ENCODE results near the gene SMAD9. TPM values are rescaled to one million over a fixed set of nuclear protein-coding genes. Genes with fewer than 3 reads are reported as not detected.

Gene SMAD9
- total and polyA plus RNA-seq, 10 donors = 0.67 to 2.9 (median 1.4) TPM

DNA sequence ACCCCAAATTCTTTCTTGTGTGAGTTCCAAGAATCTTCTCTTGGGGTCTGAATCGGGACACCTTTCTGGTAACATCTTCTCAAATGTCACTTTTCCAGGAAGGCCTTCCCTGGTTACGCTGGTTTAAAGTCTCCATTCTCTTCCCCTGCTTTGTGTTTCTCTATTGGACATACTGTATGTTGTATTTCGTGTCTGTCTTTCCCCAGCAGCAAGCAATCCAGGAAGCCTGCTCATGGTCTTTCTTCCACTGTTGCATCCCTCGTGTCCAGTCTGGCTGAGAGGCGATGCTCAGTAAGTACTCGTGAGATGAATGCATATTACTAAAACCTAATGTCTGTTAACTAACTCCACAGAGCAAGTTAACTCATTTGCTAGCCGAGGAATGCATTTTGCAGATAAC is 57.3 kb downstream of the SMAD9 start:
- Histone ChIP-seq H3K4me1 (peaks cover 0 to 9% (median 0%) of the 10 kb centered on the region in 6 donors), H3K4me3 (no peak overlapping the region), H3K9me3 (no peaks in the 10 kb centered on the region), H3K36me3 (no peaks in the 10 kb centered on the region), H3K27ac (peak overlapping the region in 2 of 8 donors; percentile 2 to 28), H3K27me3 (replicated peaks in 1 of 7) (peaks cover 0 to 8% (median 0%) of the 10 kb centered on the region in 7 donors)
- intact Hi-C loops (cut with DNase I; ENCODE audit: low total_unique reads) = no loop called here
- WGBS, 5 donors = 74 to 90% (median 79%) methylated on average over 7 of the region's 7 CpGs
- no peak for DNase-seq
- no peak for TF ChIP-seq POLR2A (IDR thresholded peaks at IDR 0.05)
- TF ChIP-seq, protein P1, sequence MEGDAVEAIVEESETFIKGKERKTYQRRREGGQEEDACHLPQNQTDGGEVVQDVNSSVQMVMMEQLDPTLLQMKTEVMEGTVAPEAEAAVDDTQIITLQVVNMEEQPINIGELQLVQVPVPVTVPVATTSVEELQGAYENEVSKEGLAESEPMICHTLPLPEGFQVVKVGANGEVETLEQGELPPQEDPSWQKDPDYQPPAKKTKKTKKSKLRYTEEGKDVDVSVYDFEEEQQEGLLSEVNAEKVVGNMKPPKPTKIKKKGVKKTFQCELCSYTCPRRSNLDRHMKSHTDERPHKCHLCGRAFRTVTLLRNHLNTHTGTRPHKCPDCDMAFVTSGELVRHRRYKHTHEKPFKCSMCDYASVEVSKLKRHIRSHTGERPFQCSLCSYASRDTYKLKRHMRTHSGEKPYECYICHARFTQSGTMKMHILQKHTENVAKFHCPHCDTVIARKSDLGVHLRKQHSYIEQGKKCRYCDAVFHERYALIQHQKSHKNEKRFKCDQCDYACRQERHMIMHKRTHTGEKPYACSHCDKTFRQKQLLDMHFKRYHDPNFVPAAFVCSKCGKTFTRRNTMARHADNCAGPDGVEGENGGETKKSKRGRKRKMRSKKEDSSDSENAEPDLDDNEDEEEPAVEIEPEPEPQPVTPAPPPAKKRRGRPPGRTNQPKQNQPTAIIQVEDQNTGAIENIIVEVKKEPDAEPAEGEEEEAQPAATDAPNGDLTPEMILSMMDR (IDR thresholded peaks at IDR 0.05 in 8 of 11, conservative IDR thresholded peaks at IDR 0.05 in 3 of 11) = no peak
- no peak for TF ChIP-seq POLR2AphosphoS5 (IDR thresholded peaks at IDR 0.05)

DNA sequence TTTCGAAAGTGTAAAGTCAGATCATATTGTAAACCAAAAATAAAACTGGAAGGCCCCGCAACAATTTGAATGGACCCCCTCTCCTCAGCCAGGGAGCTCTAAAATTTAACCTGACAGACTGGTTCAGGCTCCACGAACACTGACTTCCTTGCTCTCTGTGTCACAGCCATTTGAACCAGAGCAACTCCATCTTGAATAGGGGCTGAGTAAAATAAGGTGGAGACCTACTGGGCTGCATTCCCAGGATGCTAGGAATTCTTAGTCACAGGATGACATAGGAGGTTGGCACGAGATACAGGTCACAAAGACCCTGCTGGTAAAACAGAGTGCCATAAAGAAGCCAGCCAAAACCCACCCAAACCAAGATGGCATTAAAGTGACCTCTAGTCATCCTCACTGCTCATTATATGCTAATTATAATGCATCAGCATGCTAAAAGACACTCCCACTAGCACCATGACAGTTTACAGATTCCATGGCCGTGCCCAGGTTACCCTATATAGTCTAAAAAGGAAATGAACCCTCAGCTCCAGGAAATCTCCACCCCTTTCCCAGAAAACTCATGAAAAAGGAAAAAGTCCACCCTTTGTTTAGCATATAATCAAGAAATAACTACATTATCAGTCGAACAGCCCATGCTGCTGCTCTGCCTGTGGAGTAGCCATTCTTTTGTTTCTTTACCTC is 57.9 kb downstream of the SMAD9 start:
- peaks cover 0 to 12% (median 0%) of the 10 kb centered on the region in 6 donors for H3K4me1 ChIP-seq
- no peak for TF ChIP-seq POLR2AphosphoS5 (IDR thresholded peaks at IDR 0.05)
- no peak for TF ChIP-seq POLR2A (IDR thresholded peaks at IDR 0.05)
- TF ChIP-seq, protein P1 (IDR thresholded peaks at IDR 0.05 in 8 of 11, conservative IDR thresholded peaks at IDR 0.05 in 3 of 11) = no peak
- no peaks in the 10 kb centered on the region for H3K9me3 ChIP-seq
- WGBS, 5 donors = 62 to 71% (median 70%) methylated on average over 6 of the region's 6 CpGs
- H3K27me3 ChIP-seq (replicated peaks in 1 of 7) = peaks cover 0 to 8% (median 0%) of the 10 kb centered on the region in 7 donors
- H3K36me3 ChIP-seq = no peaks in the 10 kb centered on the region
- no peak overlapping the region for H3K4me3 ChIP-seq
- peak overlapping the region in 2 of 8 donors; percentile 2 to 28 for H3K27ac ChIP-seq
- intact Hi-C loops (cut with DNase I; ENCODE audit: low total_unique reads) = no loop called here
- DNase-seq = no peak

DNA sequence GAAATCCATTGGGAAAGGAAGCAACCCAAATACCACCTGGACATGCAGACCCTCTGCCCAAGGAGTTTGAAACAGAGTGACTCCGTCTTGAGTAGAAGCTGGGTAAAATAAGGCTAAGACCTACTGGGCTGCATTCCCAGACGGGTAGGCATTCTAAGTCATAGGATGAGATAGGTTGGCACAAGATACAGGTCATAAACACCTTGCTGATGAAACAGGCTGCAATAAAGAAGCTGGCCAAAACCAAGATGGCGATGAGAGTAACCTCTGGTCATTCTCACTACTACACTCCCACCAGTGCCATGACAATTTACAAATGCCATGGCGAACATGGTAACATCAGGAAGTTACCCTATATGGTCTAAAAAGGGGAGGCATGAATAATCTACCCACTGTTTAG is 60.8 kb downstream of the SMAD9 start:
- no peak overlapping the region for H3K27ac ChIP-seq
- H3K9me3 ChIP-seq = no peaks in the 10 kb centered on the region
- H3K27me3 ChIP-seq (replicated peaks in 1 of 7) = no peaks in the 10 kb centered on the region
- intact Hi-C loops (cut with DNase I; ENCODE audit: low total_unique reads) = no loop called here
- no peaks in the 10 kb centered on the region for H3K36me3 ChIP-seq
- TF ChIP-seq POLR2A (IDR thresholded peaks at IDR 0.05) (no peak), POLR2AphosphoS5 (IDR thresholded peaks at IDR 0.05) (no peak)
- TF ChIP-seq, protein P1 (IDR thresholded peaks at IDR 0.05 in 8 of 11, conservative IDR thresholded peaks at IDR 0.05 in 3 of 11) = no peak
- no peak for DNase-seq
- peaks cover 0 to 13% (median 0%) of the 10 kb centered on the region in 6 donors for H3K4me1 ChIP-seq
- 87 to 93% (median 88%) methylated on average over 4 of the region's 4 CpGs for WGBS, 5 donors
- no peak overlapping the region for H3K4me3 ChIP-seq

DNA sequence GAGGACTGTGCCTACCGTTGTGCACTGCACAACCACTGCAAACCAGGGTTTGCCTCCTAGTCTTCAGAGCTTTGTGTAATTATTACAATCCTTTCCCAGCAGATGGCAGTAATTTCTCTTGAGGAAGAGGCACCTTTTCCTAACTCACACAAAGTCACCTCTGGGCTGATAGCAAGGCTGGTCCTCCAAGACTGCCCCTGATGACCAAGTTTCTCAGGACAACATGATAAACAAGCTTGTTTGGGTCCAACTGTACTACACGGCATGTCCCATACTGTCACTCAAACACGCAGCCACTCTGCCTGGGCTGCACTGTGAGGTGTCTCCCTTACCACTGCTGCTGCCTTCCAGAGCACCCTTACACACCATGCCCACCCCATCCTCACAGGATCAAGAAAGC is 61.7 kb downstream of the SMAD9 start:
- TF ChIP-seq, protein P1 (IDR thresholded peaks at IDR 0.05 in 8 of 11, conservative IDR thresholded peaks at IDR 0.05 in 3 of 11) = peak in 6 of 11 experiments; percentile 19 to 47 (median 30)
- TF ChIP-seq POLR2A (IDR thresholded peaks at IDR 0.05) = no peak
- TF ChIP-seq POLR2AphosphoS5 (IDR thresholded peaks at IDR 0.05) = no peak
- Histone ChIP-seq H3K4me1 (peaks cover 0 to 13% (median 0%) of the 10 kb centered on the region in 6 donors), H3K4me3 (no peak overlapping the region), H3K9me3 (no peaks in the 10 kb centered on the region), H3K36me3 (no peaks in the 10 kb centered on the region), H3K27ac (no peak overlapping the region), H3K27me3 (replicated peaks in 1 of 7) (no peaks in the 10 kb centered on the region)
- intact Hi-C loops (cut with DNase I; ENCODE audit: low total_unique reads) = no loop called here
- DNase-seq = no peak
- 38 to 52% (median 44%) methylated on average over 3 of the region's 3 CpGs for WGBS, 5 donors
